ENCODE measurements around the gene KLHL11.

Gene KLHL11, protein sequence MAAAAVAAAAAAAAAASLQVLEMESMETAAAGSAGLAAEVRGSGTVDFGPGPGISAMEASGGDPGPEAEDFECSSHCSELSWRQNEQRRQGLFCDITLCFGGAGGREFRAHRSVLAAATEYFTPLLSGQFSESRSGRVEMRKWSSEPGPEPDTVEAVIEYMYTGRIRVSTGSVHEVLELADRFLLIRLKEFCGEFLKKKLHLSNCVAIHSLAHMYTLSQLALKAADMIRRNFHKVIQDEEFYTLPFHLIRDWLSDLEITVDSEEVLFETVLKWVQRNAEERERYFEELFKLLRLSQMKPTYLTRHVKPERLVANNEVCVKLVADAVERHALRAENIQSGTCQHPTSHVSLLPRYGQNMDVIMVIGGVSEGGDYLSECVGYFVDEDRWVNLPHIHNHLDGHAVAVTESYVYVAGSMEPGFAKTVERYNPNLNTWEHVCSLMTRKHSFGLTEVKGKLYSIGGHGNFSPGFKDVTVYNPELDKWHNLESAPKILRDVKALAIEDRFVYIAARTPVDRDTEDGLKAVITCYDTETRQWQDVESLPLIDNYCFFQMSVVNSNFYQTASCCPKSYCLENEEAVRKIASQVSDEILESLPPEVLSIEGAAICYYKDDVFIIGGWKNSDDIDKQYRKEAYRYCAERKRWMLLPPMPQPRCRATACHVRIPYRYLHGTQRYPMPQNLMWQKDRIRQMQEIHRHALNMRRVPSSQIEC

DNA sequence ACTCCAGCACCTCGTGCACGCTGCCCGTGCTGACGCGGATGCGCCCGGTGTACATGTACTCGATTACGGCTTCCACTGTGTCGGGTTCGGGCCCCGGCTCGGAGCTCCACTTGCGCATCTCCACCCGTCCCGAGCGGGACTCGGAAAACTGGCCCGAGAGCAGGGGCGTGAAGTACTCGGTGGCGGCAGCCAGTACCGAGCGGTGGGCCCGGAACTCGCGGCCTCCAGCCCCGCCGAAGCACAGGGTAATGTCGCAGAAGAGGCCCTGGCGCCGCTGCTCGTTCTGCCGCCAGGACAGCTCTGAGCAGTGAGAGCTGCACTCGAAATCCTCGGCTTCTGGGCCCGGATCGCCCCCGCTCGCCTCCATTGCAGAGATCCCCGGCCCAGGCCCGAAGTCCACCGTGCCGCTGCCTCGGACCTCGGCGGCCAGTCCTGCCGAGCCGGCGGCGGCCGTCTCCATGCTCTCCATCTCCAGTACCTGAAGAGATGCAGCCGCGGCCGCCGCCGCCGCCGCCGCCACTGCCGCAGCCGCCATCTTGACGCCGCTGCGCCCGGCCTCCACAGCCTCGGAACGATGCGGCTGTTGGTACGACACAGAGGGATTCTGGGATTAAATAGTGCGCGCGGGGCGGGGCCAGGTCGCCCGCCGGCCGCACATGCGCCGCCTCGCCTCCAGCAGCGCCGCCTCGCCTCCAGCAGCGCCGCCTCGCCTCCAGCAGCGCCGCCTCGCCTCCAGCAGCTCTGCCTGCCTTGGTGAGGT is at the start of gene KLHL11:
TSS of gene KLHL11 (minus strand) at position 588 of the 760 bp plus-strand sequence. CDS start at position 535, 53 bp downstream.
- DNase-seq, result peak; percentile 88

DNA sequence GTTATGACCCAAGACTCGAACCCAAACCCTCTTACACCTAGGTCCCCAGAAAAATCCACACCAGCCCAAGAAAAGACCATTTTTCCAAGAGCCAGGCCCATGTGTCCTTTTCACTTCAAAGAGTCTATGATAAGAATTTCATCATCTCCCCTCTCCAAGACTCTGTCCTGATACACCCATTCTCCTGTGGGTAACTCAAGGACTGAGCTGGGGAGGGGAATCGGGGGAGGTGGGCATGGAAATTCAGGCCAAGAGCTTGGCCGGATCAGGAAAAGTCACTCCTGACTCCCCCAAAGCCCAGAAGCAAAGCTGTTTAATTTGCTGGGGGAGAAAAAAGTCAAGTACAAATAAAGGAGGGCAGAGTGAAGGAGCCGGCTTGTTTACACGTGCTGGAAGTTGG is 49.8 kb upstream of the KLHL11 start:
- DNase-seq, result no peak

DNA sequence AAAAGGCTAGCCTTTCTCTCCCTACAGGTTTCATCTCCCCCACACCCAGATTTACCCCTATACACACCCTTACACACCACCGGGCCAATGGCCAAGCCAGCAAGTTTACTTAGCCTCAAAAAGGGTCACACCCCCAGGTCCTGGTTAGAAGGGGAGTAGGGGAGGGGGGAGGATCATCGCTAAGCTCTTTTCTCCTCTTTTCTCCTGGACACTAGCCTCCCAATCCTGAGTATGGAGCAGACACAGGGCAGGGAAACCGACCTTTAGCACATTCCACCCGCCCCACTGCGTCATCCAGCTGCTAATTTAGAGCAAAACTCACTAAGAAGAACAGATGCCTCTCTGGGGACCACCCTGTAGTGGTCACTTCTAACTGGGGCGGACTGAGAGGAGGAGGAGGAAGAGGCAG is 49.1 kb upstream of the KLHL11 start:
- DNase-seq, result no peak

DNA sequence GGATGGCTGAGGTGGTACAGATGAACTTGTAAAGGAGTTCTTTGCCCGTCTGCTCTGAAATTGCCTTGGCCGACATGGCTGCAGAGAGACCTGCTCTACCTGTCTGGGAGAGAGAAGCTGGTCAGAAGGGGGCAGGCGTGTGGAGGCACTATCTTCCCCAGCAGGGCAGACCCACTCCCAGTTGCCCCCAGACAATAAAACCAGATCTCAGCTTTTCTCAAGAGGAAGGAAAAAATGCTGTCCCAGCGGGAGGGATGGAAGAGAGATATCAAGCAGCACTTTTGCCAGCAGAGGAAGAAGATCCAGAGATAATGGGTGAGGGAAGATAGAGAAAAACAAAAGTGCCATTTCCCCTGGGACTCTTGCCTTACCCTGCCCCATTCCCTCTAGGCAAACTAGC is 48.6 kb upstream of the KLHL11 start:
- no peak for DNase-seq

DNA sequence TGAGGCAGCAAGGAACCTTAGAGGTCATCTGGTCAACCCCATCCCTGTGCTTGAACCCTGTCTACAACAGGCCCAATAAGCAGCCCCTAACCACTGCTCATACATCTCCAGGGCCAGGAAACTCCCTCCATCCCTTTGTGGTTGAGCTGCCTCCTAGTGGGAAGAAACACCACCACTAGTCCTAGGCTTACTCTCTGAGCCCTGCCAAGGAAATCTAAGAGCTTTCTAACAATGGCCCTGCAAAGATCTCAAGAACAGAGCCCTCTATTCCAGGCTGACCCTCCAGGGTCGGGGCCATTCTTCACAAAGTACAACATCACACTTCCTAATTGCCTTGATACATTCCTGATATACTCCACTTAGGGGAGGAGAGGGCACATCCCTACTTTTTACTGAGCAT is 47.7 kb upstream of the KLHL11 start:
- no peak for DNase-seq

DNA sequence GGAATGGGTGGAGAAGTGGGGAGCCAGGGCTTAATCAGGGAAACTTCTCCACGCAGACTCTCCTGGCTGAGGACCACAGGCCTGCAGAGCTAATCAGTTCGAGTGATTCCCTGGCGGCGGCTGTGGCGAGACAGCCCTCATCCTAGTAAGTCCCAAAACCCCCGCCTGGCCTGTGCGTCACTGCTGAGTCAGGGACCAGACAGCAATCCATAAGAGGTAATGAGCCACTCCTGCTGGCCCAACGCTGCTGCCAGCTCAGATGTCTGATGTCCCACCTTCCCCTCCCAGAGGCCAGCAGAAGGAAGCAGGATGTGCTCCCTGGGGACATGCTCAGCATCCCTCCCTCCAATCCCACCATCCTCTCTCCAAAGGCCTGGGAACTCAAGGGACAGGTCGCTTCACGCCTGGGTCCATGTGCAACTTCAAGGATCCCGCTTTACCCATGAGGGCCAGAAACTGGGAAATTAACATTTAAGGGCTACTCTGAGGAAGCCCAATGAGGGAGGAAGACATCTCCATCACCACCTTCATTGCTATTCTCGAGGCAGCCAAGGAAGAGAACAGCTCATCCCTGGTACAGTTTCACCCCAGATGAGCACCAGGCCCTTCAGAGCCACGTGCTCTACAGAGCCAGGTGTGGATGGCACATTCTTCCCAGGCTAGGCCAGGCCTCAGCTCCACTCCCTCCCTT is 45.6 kb upstream of the KLHL11 start:
- no peak for DNase-seq

DNA sequence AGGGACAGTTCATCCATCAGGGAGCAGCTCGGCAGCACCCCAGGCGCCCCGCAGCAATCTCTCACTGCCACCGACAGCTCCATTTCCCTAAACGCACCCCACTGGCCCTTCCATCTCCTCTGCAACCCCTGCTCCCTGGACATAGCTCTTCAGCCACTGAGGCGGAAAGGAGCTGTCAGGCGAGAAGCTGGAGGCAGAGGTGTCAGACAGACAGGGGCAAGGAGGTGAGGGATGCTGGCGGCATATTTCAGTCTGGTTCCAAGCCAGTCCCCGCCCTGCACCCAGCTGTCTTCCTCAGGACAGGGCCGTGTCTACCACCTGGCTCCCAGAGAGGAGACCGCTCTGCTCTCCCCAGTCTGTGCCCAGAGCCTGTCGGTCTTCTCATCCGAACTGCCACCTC is 43.9 kb upstream of the KLHL11 start:
- DNase-seq, result no peak

DNA sequence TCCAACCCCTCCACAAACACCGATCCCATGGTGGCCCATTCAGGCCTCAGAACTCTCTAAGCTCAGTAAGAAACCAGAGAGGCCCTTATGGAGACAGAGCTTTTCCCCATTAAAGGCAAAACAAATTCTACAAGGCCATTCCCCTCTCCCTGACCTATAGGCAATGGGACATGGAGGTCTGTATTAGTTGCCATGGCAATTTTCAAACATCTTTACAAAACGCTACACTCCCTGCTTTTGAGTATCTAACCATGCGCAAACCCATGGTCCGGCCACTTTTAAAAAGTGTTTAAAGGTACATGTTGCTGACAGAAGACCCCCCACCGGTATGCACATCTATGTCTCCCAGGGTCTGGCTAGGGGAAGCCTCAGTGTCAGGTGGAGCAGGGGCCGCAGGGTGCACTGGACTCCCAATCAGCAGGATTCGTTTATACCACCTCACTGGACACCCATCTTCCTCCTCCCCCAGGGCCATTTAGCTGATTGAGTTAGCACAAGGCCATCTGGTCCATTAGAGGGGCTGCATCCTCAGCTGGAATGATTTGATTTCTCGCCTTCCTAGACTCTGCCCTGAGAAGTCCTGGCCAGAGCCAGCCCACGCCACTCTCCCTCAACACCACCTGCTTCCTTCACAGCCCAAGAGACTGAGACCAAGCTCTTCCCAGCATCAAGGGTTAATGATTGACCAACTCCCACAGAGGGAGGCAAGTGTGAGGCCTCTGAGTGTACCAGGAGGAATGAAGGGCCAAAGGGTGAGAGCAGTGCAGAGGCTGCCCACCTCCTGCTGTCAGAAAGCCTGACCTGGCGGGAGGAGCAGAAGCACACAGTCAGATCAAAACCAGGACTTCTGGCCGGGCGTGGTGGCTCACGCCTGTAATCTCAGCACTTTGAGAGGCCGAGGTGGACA is 42.7 kb upstream of the KLHL11 start:
- no peak for DNase-seq

DNA sequence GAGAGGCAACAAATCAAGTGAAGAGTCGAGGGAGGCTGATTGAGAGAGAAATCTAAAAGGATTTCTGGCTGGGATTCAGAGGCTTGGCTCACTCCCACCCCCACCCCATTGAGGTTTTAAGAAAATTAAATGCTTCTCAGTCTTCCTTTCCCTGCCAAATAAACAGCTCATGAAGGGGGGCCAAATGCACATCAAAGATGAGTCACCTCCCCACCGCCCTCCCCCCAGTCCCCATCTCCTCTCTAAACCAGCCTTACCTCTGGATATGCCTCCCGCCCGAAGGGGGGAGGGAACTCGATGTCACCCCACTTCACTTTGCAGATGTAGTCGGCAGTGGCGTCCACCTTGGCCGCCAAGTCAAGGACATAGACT is 41.9 kb upstream of the KLHL11 start:
- peak; percentile 99 for DNase-seq

DNA sequence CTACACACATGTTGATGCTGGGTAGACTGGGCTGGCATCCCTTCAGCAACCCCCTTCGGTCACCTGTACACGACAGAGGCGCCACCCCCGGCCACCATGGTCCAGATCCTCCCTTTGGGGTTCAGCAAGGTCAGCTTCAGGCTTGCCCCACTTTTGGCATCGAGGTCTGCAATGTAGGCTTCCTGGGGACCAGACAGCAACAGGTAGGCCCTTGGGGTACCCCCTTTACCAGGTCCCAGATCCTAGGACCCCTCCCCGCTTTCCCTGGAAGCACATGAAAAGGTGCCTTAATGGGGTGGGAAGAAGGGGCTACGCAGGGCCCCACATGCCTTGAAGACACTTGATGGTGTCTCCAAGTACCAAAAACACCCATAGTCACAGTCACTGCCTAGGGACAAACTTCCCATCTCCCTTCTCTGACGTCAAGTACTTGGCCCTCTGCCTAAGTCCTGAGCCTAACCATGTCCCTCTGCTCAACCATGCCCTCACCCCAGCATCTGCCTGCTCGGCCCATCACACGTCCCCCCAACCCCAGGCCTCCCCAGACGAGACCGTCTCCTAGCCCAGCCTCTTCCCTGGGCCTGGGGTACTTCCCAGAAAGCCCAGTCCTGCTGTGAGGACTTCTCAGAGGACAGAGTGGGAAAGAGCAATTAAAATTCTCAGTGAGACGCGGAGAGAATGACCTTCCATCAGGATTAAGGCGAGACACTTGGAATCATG is 41.4 kb upstream of the KLHL11 start:
- peak; percentile 99 for DNase-seq

DNA sequence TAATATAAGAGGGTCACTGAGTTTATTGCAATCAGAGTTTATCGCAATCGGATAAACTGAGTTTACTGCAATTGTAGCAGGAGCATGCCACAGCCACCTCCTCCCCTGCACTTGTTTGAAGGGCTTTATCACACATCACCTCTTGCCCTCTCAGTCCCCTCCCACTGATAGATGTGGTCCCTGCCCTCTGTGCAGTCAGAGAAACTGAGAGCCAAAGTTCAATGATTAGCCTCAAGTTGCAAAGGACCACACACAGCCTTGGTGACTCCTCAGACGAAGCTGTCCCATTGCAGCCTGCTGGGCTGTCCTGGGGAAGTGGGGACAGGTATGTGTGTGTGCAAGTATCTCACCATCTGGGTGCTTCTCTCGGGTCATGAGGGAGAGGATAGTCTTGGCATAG is 39.9 kb upstream of the KLHL11 start:
- no peak for DNase-seq

DNA sequence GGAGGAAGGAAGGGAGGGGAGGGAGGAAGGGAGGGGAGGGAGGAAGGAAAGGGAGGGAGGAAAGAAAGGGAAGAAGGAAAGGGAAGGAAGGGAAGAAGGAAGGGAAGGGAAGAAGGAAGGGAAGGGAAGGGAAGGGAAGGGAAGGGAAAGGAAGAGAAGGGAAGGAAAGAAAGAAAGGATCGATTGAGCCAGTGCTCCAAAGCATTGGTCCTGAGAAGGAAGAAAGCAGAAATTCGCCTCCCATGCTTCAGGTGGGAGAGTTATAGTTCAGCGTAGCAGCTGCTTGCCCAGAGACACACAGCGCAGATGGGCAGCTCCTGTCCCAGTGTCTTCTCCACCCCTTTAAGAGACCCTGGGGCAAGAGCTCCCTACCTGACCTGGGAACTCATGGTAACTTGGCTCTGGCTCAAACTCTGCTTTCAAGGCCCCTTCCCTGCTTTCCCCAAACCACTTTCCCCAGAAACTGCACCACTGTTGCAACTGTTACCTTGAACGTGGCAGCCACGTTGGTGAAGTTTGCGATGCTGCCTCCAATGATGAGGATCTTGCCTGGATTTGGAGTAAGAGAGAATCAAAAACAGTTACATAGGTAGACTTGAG is 39.1 kb upstream of the KLHL11 start:
- no peak for DNase-seq

DNA sequence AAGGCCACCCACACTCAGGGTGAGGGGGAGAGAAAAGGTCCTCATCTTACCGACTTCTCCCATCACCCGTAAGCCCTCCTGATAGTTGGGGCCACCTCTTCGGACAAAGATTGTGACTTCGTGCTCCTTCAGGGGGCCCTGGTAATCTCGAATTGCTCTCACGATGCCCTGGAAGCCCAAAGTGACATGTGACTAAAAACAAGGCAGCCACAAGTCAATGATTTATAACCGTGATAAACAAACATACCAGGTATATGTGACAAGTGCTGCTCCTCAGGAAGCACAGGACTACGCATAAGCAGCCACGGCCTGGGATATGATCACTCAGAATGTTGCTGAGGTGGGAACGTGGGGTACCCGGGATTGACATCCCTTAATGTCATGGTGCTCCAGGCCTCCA is 36.4 kb upstream of the KLHL11 start:
- no peak for DNase-seq

DNA sequence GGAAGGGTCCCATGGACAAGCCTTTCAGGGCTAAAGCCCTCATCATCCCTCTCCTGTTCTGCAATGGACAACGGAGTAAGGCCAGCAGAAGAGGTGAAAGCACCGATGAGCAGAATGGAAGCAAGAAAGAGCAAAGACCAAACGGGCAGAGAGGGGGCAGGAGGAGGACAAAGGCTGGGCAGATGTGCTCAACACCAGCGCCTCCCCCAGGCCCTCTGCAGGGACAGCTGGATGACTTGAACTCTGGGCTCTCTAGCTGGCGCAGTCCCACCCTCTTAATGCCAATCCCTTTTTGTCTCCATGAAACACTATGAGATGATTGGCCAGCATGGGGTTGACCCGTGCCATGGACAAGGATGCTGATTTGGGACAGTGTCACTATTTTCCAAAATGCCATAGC is 31.5 kb upstream of the KLHL11 start:
- no peak for DNase-seq

DNA sequence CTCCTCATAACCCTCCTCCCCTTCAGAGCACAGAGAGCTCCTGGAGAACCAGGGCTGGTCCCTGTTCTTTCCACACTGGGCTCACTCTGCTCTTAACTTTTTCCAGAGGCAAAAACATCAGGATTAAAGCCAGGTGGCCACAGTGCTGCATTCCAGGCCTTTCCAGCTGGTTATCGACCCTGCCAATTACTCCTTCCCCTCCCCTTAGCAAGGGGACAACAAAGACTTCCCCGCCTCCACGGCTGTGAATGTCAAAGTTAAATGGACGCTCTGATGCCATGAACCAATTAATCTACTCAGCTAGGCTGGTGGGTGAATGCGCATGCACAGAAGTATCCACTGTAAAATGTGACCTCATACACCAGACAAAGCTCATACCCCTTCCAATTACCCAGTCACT is 30.4 kb upstream of the KLHL11 start:
- no peak for DNase-seq

DNA sequence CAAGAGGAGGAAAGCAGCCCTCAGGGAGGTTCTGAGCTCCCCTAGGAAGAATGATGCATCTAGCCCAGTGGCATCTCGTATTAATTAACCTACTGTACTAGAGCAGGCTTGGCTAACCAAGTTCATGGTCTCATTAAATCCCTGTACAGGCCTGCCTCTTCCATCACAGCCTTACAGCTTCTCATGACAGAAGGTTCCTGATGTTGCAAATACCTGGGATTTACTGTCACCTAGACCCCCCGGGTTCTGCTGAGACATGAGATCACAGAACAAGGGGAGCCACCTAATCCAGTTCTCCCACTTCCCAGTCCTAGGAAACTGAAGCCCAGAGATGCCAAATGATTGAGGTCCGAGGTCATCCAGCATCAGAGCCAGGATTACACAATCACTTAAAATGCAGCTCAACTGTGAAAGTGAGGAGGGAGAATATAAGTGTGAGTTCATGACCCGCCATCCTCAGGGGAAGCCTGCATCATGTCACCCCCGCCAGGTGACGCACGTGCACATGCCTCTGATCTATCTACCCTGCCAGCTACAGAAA is 29.6 kb upstream of the KLHL11 start:
- peak; percentile 15 for DNase-seq

DNA sequence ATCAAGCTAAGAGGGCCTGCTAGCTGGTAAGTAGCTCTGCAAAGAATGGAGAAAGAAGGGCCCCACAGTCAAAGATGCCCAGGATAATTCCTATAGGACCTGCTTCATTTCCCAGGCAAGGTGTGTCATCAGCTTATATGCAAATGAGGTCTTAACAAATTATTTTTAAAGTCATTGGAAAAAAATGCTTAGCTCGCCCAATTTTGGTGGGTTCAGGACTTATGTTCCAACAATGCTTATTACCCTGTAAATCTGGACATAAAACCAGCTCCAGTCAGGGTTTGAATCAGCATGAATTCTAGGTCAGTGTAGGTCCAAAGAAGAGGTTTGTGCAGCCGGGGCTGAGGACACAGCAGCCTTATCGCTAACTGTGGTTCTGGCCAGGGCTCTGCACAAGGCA is 28.2 kb upstream of the KLHL11 start:
- DNase-seq, result no peak

DNA sequence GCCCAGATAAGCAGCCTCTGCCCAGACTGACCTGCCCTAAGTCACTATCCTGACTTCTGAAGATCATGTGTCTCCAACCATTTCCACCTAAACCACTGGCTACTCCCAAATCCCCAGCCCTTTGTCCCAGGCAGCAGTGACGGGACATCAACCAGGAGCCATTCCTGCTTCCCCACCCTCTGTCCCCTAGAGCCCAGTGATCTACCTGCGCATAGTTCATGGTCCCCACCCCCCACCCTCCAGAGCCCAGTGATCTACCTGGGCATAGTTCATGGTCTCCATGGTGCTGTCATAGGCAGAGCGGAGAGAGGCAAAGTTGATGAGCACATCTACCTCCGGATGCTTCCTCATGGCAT is 26.8 kb upstream of the KLHL11 start:
- DNase-seq, result no peak

DNA sequence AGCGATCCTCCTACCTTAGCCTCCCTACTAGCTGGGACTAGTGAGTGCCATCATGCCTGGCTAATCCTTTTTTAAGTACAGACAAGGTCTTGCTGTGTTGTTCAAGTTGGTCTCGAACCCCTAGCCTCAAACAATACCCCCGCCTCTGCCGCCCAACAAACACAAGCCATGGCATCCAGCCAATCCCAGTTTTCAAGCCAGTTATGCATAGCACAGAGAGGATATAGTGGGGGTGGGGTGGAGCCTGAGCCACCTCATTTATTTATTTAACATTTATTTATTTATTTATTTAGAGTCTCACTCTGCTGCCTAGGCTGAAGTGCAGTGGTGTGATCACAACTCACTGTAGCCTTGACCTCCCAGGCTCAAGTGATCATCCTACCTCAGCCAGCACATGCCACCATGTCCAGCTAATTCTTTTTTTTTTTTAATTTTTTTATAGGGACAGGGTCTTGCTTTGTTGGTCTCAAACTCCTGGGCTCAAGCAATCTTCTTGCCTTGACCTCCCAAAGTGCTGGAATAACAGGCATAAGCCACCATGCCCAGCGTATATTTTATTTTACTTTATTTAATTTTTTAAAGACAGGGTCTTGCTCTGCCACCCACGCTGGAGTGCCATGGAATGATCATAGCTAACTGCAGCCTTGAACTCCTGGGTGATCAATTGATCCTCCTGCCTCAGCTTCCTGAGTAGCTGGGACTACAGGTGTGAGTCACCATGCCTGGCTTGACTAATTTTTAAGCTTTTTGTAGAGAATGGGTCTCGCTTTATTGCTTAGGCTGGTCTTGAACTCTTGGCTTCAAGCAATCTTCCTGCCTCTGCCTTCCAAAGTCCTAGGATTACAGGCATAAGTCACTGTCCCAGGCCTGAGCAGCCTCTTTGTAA is 26.2 kb upstream of the KLHL11 start:
- no peak for DNase-seq

Data from DMS79 treated with DMSO at 0.1 percent for 48 hours (cell line).